CD4-positive, CD25-positive, alpha-beta regulatory T cell (primary cell): ENCODE measurements around the gene CP. TPM values are rescaled to one million over a fixed set of nuclear protein-coding genes. Genes with fewer than 3 reads are reported as not detected.
"Not testable (repeated sequence)": the region's sequence is repeated elsewhere in the genome, so short reads cannot be mapped to it uniquely, and the experiment has no call there.

Experiments
- ATAC-seq, 2 donors: fragments of 150-1000 bp; cut with Tn5 transposase; one replicate each; pipeline ENCODE4 v1.10.0; 2021; ENCODE audit warnings: low read depth in 2 of 2, moderate number of reproducible peaks in 2 of 2, moderate library complexity in 1 of 2
- DNase-seq, 3 donors: peaks; one replicate each; pipeline versions ENCODE4 v3.0.0 to v3.0.0-alpha.2; 2012 to 2022; ENCODE audit warnings: mixed read lengths in 1 of 3
- H3K27ac ChIP-seq: one replicate; pipeline ENCODE4 v1.7.0; 2013; ENCODE audit warnings: mild to moderate bottlenecking, low read length; ENCODE audit not compliant: insufficient read depth, poor library complexity, severe bottlenecking
- H3K27me3 ChIP-seq: one replicate; pipeline ENCODE4 v1.7.0; 2013; ENCODE audit warnings: low read length; ENCODE audit not compliant: control insufficient read depth, insufficient read depth
- H3K36me3 ChIP-seq: one replicate; pipeline ENCODE4 v1.7.0; 2013; ENCODE audit warnings: mild to moderate bottlenecking, low read length, moderate library complexity; ENCODE audit not compliant: control insufficient read depth, insufficient read depth
- H3K4me1 ChIP-seq: 2 replicates; pipeline ENCODE4 v1.7.0; 2013; ENCODE audit warnings: mild to moderate bottlenecking, low read length; ENCODE audit not compliant: insufficient read depth, control insufficient read depth, poor library complexity, severe bottlenecking
- H3K4me3 ChIP-seq: one replicate; pipeline ENCODE4 v1.7.0; 2013; ENCODE audit warnings: low read depth, mild to moderate bottlenecking, low read length, moderate library complexity
- H3K9me3 ChIP-seq, 2 experiments: 1 replicate in 1 of 2; 2 replicates in 1 of 2; pipeline ENCODE4 v1.7.0; 2013; ENCODE audit warnings: low read length in 2 of 2, mild to moderate bottlenecking in 1 of 2, moderate library complexity in 1 of 2; ENCODE audit not compliant: control insufficient read depth in 2 of 2
- H3K27ac Mint-ChIP-seq, 3 donors: one replicate each; pipeline ENCODE4 v1.8.0; 2020 to 2022; ENCODE audit warnings: mild to moderate bottlenecking in 3 of 3, mixed read lengths in 3 of 3, moderate library complexity in 2 of 3
- H3K27me3 Mint-ChIP-seq: one replicate; pipeline ENCODE4 v1.8.0; 2022; ENCODE audit warnings: mild to moderate bottlenecking, mixed read lengths
- H3K36me3 Mint-ChIP-seq: one replicate; pipeline ENCODE4 v1.8.0; 2020; ENCODE audit warnings: mixed read lengths
- H3K4me1 Mint-ChIP-seq, 4 donors: one replicate each; pipeline ENCODE4 v1.8.0; 2020 to 2022; ENCODE audit warnings: mixed read lengths in 4 of 4, mild to moderate bottlenecking in 1 of 4
- H3K4me3 Mint-ChIP-seq, 4 donors: one replicate each; pipeline ENCODE4 v1.8.0; 2020 to 2022; ENCODE audit warnings: mild to moderate bottlenecking in 4 of 4, mixed read lengths in 4 of 4, moderate library complexity in 3 of 4
- H3K9me3 Mint-ChIP-seq, 7 donors: one replicate each; pipeline ENCODE4 v1.8.0; 2020 to 2022; ENCODE audit warnings: mixed read lengths in 7 of 7, mild to moderate bottlenecking in 3 of 7, moderate library complexity in 2 of 7
- polyA plus RNA-seq, 4 donors: library from polyadenylated mRNA; unstranded; fragments of 300-500 nt; fragmentation: Illumina TruSeq; gene quantifications; one replicate each; pipeline ENCODE4 v1.2.3, GENCODE V29; 2021
- total RNA-seq: library from RNA; stranded (reverse); gene quantifications from one replicate; pipeline ENCODE4 v1.2.3, GENCODE V29; 2022

CP gene
- total and polyA plus RNA-seq, 5 donors from 2014 or later = 0.08 to 0.44 (median 0.15) TPM; not detected in 2

DNA sequence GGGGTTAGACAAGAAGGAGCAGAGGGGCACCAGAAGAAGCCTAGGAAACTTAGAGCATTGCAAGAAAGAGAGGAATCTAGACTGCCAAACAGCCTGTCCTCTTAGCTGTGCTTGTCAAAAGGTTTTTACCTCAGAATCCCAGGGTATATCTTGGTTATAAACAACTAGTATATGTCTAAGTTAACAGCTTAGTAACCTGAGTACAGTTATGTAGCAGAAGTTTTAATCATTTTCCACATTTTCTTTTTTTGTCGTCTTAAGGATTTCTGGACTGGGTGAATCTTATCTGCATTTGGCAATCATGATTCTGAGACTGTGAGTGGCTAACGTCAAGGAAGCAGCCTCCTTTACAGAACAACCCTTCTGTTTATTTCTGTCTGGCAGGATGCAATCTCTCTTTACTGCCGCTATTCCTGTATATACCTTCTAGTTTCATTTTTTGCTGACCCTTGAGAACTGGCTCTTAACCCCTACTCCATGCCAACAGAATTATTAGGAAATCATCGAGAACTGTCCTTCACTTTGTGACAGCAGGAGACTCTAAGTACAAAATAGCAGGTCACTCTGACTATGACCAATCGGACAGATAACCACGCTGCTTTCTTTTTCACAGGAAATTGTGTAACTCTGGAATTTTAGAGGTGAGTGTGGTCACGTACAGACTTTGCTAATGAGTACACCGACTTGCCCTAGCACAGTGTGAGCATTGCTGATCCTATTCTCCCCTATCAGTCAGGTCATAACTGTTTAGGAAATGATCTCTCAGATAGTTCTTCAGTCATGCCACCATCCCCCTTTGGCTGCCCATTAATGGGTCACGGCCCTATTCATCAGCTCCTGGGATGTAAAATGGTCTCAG lies 3.3 kb upstream of the CP start:
- DNase-seq = peak in 1 of 3 donors; percentile 23
- peaks cover 0 to 11% (median 8%) of the 10 kb centered on the region in 4 donors for H3K4me1 Mint-ChIP-seq
- H3K27ac Mint-ChIP-seq = peak overlapping the region; percentile 34 to 67 (median 60)
- peaks cover 3% of the 10 kb centered on the region for H3K27me3 ChIP-seq
- H3K36me3 ChIP-seq = no peaks in the 10 kb centered on the region
- peak; percentile 57 to 60 for ATAC-seq
- H3K4me3 Mint-ChIP-seq = peak overlapping the region in 3 of 4 donors; percentile 73 to 83 (median 75)
- no peaks in the 10 kb centered on the region for H3K36me3 Mint-ChIP-seq
- H3K27me3 Mint-ChIP-seq = peaks cover 8% of the 10 kb centered on the region
- no peaks in the 10 kb centered on the region for H3K9me3 ChIP-seq
- no peak overlapping the region for H3K27ac ChIP-seq
- no peaks in the 10 kb centered on the region for H3K9me3 Mint-ChIP-seq
- H3K4me1 ChIP-seq = peaks cover 7% of the 10 kb centered on the region
- peak overlapping the region; percentile 78 for H3K4me3 ChIP-seq

DNA sequence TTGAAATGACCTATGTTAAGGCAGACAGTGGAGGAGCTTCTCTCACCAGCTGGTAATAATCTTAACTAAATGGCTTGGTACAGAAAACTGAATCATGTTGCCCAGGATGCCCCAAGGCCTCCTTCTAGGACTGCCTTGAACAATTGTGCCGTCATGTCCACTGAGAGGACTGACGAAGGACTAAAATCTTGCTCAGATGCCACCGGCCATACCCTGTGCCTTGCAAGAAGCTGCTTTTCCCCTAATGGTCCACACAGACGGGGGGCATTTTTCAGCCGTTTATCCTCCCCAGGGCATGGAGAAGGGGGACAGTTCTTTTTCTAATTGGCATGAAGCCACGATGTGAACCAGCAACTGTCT lies 1.8 kb upstream of the CP start:
- no peak for DNase-seq
- peaks cover 2% of the 10 kb centered on the region for H3K27me3 ChIP-seq
- peaks cover 7% of the 10 kb centered on the region for H3K4me1 ChIP-seq
- H3K36me3 ChIP-seq = no peaks in the 10 kb centered on the region
- Mint-ChIP-seq H3K4me3 (no peak overlapping the region), H3K9me3 (no peaks in the 10 kb centered on the region), H3K36me3 (no peaks in the 10 kb centered on the region), H3K4me1 (peaks cover 0 to 11% (median 8%) of the 10 kb centered on the region in 4 donors), H3K27me3 (peaks cover 12% of the 10 kb centered on the region), H3K27ac (no peak overlapping the region)
- ATAC-seq = no peak
- H3K27ac ChIP-seq = no peak overlapping the region
- no peak overlapping the region for H3K4me3 ChIP-seq
- no peaks in the 10 kb centered on the region for H3K9me3 ChIP-seq

DNA sequence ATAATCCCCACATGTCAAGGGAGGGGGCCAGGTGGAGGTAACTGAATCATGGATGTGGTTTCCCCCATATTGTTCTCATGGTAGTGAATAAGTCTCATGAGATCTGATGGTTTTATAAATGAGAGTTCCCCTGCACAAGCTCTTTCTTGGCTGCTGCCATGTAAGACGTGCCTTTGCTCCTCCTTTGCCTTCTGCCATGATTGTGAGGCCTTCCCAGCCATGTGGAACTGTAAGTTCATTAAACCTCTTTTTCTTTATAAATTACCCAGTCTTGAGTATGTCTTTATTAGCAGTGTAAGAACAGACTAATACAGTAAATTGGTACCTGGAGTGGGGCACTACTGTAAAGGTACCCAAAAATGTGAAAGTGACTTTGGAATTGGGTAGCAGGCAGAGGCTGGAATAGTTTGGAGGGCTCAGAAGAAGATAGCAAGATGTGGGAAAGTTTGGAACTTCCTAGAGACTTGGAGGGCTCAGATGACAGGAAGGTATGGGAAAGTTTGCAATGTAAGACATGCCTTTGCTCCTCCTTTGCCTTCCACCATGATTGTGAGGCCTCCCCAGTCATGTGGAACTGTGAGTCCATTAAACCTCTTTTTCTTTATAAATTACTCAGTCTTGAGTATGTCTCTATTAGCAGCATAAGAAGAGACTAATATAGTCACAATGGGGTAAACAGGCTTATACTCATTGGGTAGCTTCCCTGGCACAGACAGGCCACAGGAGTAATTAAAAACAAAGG lies 2.1 kb downstream of the CP start:
- H3K27me3 Mint-ChIP-seq = peaks cover 11% of the 10 kb centered on the region

DNA sequence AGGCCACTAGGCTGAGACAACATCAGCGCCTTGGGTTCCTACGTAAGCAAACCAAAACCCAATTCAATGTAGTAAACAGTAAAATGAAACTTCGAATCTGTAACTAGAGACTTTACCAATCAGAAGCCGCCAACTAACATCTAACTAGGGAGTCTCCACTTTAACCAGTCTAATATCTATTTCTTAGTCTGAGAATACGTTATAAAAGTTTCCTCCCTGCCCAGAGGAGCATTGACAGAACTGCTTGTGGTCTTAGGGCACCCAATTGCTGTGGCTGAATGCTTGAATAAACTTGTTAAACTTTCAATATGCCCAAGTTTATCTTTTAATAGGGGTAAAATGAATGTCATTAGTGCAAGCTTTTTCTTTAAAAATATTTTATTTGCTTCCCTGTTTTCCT lies 4.3 kb downstream of the CP start:
- Histone ChIP-seq H3K27ac (no peak overlapping the region), H3K27me3 (peaks cover 5% of the 10 kb centered on the region), H3K9me3 (no peaks in the 10 kb centered on the region), H3K4me3 (no peak overlapping the region), H3K36me3 (no peaks in the 10 kb centered on the region), H3K4me1 (no peaks in the 10 kb centered on the region)
- no peak for ATAC-seq
- H3K9me3 Mint-ChIP-seq = peaks cover 0 to 3% (median 0%) of the 10 kb centered on the region in 7 donors
- no peaks in the 10 kb centered on the region for H3K4me1 Mint-ChIP-seq
- no peak for DNase-seq
- H3K36me3 Mint-ChIP-seq = no peaks in the 10 kb centered on the region
- no peak overlapping the region for H3K27ac Mint-ChIP-seq
- no peak overlapping the region for H3K4me3 Mint-ChIP-seq
- peaks cover 24% of the 10 kb centered on the region for H3K27me3 Mint-ChIP-seq

More for the DNA sequence above, 2.1 kb downstream of the CP start:
- not testable (repeated sequence) for H3K27ac ChIP-seq, H3K36me3 ChIP-seq, H3K27ac Mint-ChIP-seq, H3K9me3 ChIP-seq, H3K4me1 Mint-ChIP-seq, H3K36me3 Mint-ChIP-seq, H3K4me3 ChIP-seq, H3K27me3 ChIP-seq, H3K9me3 Mint-ChIP-seq, ATAC-seq, DNase-seq, H3K4me1 ChIP-seq, H3K4me3 Mint-ChIP-seq

DNA sequence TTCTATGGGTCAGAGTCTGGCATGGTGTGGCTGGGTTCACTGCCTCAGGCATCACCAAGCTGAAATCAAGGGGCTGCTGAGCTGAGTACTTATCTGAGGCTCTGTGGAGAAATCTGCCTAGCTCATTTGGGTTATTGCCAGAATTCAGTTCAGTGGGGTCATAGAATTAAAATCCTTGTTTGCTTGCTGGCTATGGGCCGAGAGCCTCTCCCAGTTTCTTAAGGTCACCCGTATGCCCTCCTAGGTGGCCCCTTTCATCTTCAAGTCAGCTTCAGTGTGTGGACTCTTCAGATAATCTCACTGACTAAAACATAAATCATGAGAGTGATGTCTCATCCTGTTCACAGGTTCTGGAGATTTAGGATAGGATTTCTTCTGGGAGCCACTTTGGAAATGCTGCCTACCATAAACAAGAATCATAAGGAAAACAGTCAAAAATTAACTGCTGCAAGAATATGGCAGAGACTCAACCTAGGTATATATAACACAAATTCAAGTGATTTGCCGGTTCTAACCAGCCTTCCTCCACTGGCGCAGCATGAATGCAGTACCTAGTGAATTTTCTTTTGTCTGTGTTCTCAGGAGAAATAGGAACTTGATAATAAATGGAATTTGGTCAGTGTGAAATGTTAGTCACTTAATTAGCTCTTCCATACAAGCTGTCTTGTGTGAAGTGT lies 5.3 kb downstream of the CP start:
- Mint-ChIP-seq H3K9me3 (peaks cover 0 to 3% (median 0%) of the 10 kb centered on the region in 7 donors), H3K4me1 (no peaks in the 10 kb centered on the region), H3K4me3 (no peak overlapping the region), H3K27me3 (peaks cover 28% of the 10 kb centered on the region), H3K27ac (no peak overlapping the region), H3K36me3 (no peaks in the 10 kb centered on the region)
- Histone ChIP-seq H3K9me3 (no peaks in the 10 kb centered on the region), H3K4me3 (no peak overlapping the region), H3K36me3 (no peaks in the 10 kb centered on the region), H3K27ac (no peak overlapping the region), H3K27me3 (peaks cover 4% of the 10 kb centered on the region), H3K4me1 (no peaks in the 10 kb centered on the region)
- DNase-seq (no peak), ATAC-seq (no peak)

DNA sequence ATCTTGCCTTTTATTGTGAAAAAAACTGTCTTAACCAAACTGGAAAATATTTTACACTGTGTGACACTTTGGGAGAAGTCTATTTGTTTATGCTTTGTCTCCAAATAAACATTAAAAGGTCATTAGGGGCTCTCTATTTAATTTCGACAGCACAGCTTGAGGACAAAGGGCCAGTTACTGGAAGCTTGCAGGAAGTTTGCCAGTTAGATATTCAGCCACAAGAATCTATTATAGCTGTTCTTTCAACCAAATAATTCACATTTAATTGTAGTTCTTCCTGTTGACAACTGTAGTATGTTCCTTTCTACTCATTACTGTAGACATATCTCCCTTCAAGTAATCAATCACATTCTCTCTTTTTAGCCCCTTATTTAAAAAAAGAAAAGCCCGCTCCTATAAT lies 6.1 kb downstream of the CP start:
- Mint-ChIP-seq H3K27ac (no peak overlapping the region), H3K4me1 (no peaks in the 10 kb centered on the region), H3K9me3 (peaks cover 0 to 3% (median 0%) of the 10 kb centered on the region in 7 donors), H3K4me3 (no peak overlapping the region), H3K36me3 (no peaks in the 10 kb centered on the region), H3K27me3 (peaks cover 36% of the 10 kb centered on the region)
- no peaks in the 10 kb centered on the region for H3K9me3 ChIP-seq
- no peak overlapping the region for H3K4me3 ChIP-seq
- no peaks in the 10 kb centered on the region for H3K36me3 ChIP-seq
- no peak for DNase-seq
- no peak overlapping the region for H3K27ac ChIP-seq
- no peaks in the 10 kb centered on the region for H3K4me1 ChIP-seq
- no peak for ATAC-seq
- H3K27me3 ChIP-seq = peaks cover 8% of the 10 kb centered on the region

DNA sequence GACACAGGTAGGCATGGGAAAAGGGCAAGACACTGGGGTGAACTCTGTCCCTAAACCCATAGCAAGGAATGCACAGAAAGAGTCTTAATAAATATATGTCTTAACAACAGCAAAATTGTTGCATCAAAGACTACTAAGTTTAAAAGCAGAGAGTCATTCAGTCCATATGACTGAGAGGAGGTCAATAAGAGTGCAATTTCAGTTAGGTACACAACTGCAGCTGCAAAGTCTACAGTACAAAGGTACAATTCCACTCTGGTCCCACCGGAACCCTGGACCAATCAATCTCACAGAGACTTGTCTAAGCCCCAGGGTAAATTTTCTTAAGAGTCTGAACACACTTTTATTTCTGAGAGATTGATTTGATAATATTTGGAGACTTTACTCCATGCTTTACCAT lies 6.9 kb downstream of the CP start:
- H3K9me3 Mint-ChIP-seq = peaks cover 0 to 3% (median 0%) of the 10 kb centered on the region in 7 donors
- Histone ChIP-seq H3K4me3 (no peak overlapping the region), H3K36me3 (no peaks in the 10 kb centered on the region), H3K27me3 (peaks cover 8% of the 10 kb centered on the region), H3K9me3 (no peaks in the 10 kb centered on the region), H3K27ac (no peak overlapping the region), H3K4me1 (no peaks in the 10 kb centered on the region)
- no peak for ATAC-seq
- H3K36me3 Mint-ChIP-seq = no peaks in the 10 kb centered on the region
- no peak for DNase-seq
- no peaks in the 10 kb centered on the region for H3K4me1 Mint-ChIP-seq
- no peak overlapping the region for H3K27ac Mint-ChIP-seq
- H3K4me3 Mint-ChIP-seq = no peak overlapping the region
- peaks cover 42% of the 10 kb centered on the region for H3K27me3 Mint-ChIP-seq
